CD4-positive, alpha-beta T cell treated with Interleukin-2 at 100 ng/mL for 4 hours (primary cell): Measurements from ENCODE around the gene SLIT1.
"Not testable (repeated sequence)": the region's sequence is repeated elsewhere in the genome, so short reads cannot be mapped to it uniquely, and the experiment has no call there.

Experiments
- DNase-seq: peaks from one replicate; pipeline ENCODE4 v3.0.0-alpha.2; 2020; ENCODE audit warnings: low spot score

The SLIT1 gene

GRCh38 chr10:97107551-97107950, 78.2 kb downstream of the SLIT1 start:
- DNase-seq = no peak

GRCh38 chr10:97106207-97106606, 79.6 kb downstream of the SLIT1 start:
- DNase-seq = no peak

GRCh38 chr10:97105303-97105702, 80.5 kb downstream of the SLIT1 start:
- DNase-seq = no peak

DNA sequence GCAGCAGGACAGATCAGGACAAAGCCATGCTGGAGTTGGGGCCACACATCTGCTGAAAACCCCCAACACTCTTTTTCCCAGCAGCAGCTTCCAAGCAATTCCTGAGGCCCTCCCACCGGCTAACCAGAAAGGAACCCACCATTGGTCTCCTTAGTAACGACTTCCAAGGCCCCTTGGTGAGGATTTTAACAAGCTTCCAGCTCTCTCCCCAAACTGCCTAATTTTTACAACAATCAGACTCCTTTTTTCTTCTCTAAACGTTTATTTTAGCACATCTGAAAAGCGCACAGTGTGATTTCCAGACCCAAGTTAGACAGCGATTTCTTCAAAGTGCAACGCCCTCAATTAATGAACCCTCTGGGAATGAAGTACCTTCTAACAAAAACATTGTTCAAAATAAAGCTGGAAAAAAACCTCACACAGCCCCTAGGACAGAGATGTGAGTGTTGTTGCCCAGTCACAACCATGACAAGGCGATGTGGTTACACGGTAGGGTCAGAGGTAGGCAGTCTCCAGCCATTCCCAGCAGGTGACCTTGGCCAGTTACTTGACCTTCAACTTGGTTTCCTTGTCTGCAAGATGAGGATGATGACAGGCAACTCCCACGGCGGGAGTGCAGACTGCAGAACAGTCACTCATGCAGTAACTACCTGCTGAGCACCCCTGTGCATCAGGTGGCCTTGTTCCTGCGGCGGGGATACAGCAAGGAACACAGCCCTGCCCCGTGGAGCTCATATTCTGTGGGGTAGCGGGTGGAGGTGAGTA, 82.3 kb downstream of the SLIT1 start:
- DNase-seq = no peak

GRCh38 chr10:97102441-97102840, 83.3 kb downstream of the SLIT1 start:
- no peak for DNase-seq

GRCh38 chr10:97101166-97101940, 84.4 kb downstream of the SLIT1 start:
- DNase-seq = no peak

- DNase-seq = no peak
Measured at GRCh38 chr10:97100657-97101056, 85.1 kb downstream of the SLIT1 start.

DNA sequence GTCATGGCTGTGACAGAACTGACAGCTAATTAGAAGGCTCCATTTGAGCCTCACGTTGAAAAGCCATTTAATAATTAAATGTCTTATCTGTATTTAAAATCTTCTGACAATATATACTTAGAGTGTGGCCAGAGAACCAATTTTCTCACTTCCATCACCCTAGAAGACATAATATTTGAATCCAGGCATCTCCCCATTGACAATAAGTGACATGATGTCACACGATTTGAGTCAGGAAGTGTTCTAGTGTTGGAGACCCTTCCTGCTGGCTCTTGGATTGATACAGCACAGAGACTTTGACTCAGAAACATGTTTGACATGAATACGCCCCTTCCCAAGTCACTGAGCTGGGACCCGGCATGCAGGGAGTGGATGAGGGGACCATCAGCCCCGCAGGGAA, 85.9 kb downstream of the SLIT1 start:
- no peak for DNase-seq

GRCh38 chr10:97099089-97099488, 86.7 kb downstream of the SLIT1 start:
- DNase-seq = no peak

- DNase-seq = no peak
Measured at GRCh38 chr10:97097084-97097433, 88.7 kb downstream of the SLIT1 start.

DNA sequence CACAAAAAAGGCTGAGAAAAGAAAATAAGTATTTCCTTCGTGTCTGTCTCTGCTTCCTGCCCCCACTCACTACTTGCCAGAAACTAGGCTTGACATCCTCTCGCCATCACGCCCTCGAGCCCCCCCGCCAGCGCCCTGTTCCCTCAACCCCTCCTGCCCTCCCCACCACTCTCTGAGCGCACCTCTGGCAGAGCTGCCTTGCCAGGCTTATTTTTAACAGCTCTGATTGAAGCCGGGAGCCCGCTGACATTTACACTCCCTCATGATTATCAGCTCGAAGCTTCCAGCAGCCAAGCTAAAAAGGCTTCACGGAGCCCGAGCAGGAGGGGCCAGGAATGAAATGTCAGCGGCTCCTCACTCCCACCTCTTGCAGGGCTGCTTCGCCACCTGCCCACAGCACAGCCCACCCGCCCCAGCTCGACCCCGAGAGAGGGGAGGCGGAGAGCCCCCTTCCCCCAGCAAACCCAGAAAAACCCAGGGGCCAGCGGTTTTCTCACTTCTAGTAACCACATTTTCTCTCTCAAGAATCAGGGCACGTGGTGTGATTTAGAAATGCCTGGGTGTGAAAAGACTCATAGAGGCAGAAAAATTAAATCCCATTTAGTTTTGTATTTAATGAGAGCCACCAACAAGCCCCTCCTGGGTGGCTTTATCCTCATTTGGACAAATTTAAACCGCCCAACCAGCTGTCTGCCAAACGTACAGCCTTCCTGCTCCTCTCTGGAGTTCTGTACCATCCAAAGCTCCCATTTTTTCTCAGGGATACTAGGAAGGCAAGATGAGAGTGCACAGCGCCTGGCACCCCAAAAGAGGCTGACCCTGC, 89.3 kb downstream of the SLIT1 start:
- peak; percentile 12 for DNase-seq

GRCh38 chr10:97095701-97096260, 90.0 kb downstream of the SLIT1 start:
- no peak for DNase-seq

- DNase-seq = no peak
Measured at GRCh38 chr10:97090644-97091043, 95.1 kb downstream of the SLIT1 start.

- DNase-seq = no peak
Measured at GRCh38 chr10:97090035-97090434, 95.7 kb downstream of the SLIT1 start.

- DNase-seq = no peak
Measured at GRCh38 chr10:97089209-97089870, 96.4 kb downstream of the SLIT1 start.

- DNase-seq = no peak
Measured at GRCh38 chr10:97087296-97087695, 98.5 kb downstream of the SLIT1 start.

- no peak for DNase-seq
Measured at GRCh38 chr10:97086530-97086929, 99.2 kb downstream of the SLIT1 start.

DNA sequence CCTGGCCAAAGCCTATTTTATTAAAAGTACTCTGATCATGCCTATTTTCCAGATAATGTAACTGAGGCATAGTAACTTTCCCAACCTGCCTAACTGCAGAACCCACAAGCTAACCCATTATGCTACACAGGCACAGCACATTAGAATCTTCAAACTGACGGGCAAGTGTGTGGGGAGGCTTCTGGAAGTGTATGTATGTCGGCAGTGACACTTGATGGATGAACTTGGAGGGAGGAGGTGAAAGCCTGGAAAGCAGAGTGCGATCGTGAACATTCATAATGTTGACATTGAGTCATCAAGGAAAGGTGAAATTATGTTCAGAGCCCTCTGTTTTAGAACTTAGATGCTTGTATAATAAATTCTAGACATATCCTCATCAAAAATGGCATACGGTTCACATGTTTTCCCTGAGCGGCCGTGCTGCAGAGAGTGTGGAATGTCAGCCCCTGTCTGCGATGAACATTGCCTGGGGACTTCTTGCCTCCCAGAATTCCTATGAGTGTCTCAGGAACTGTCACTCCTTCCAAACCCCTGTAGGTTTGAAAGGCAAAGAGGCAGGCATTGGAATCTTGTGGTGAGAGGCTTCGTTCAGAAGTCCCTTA, 102.4 kb downstream of the SLIT1 start:
- DNase-seq = no peak

DNA sequence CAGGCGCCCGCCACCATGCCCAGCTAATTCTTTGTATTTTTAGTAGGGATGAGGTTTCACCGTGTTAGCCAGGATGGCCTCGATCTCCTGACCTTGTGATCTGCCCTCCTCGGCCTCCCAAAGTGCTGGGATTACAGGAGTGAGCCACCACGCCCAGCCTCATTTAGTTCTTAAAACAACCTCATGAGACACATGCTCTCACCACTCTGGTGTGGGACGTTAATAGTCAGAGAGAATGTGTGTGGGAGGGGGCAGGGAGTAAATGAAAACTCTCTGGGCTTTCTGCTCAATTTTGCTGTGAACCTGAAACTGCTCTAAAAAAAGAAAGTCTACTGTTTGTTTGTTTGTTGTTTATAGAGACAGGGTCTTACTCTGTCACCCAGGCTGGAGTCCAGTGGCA, 103.2 kb downstream of the SLIT1 start:
- not testable (repeated sequence) for DNase-seq

DNA sequence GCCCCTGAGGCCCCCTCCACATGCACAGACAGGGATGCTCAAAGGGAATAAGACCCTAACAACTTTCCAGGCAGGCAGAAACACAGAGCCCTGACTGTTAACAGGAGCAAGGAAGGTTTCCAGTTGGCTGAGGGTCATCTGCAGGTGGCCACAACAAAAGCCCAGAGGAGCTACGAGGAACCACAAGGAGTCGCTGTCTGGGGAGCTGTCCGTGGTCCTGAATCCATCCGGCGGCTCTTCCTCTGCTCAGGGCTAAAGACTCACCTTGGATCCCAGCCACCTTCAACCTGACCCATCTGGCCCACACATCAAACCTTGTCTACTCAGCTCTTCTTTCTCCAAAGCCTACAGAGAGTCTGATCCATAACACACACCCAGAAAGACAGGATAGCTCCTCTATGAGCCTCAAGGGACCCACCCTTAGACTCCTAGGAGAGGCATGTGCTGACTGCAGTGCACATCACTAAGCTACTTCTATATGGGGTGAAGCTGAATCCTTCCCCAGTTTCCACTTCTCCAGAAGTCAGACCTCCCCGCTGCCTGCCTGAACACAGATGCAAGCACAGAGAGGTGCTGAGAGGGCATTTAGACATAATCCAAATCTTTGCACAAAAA, 104.0 kb downstream of the SLIT1 start:
- DNase-seq = peak; percentile 34
